ENCODE data around the gene RBMS1. TPM values are rescaled to one million over a fixed set of nuclear protein-coding genes. Genes with fewer than 3 reads are reported as not detected.

The RBMS1 gene
- total and polyA plus RNA-seq, 7 donors, result 8.4 to 43.2 (median 24.1) TPM

GRCh38 chr2:160283675-160284074, 209.9 kb downstream of the RBMS1 start:
- no peak overlapping the region for H3K27ac ChIP-seq
- no peak for ATAC-seq
- H3K4me3 ChIP-seq, result no peak overlapping the region
- no peaks in the 10 kb centered on the region for H3K27me3 ChIP-seq (ENCODE audit: insufficient read depth in 3 of 3, low read length in 2 of 3)
- H3K4me1 ChIP-seq, result peaks cover 24% of the 10 kb centered on the region
- no peak for TF ChIP-seq CTCF (IDR thresholded peaks at IDR 0.05)
- no peak for DNase-seq
- H3K36me3 ChIP-seq (ENCODE audit: insufficient read depth in 1 of 2, low read depth in 1 of 2), result peaks cover 16 to 78% of the 10 kb centered on the region in 2 donors
- intact Hi-C loops (cut with DNase I), result no loop called here
- H3K9me3 ChIP-seq, result no peaks in the 10 kb centered on the region

DNA sequence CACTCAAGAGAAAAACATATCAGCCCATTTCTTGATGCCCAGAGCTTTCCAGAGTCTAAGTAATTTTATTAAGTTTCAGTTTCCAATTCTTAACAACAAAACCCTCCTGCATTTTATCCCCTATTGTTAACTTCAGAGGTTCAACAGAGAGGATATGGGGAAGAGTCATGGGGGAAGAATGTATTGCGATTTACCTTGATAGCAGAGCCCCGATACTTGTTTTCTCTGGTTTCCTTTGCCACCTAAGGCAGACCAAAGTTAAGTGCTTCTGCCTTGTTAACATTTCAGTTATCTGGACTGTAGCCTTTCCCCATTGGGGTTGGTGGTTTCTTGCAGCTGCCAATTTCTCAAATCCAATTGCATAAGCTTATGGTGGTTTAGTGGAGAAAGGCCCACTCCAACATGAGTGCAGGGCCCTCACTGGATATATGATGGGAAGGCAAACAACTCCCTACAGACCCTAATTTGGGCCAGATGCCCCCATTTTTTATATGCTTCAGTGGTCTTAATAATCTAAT, 211.5 kb downstream of the RBMS1 start:
- Histone ChIP-seq H3K27me3 (ENCODE audit: insufficient read depth in 3 of 3, low read length in 2 of 3) (no peaks in the 10 kb centered on the region), H3K36me3 (ENCODE audit: insufficient read depth in 1 of 2, low read depth in 1 of 2) (peaks cover 25 to 92% of the 10 kb centered on the region in 2 donors), H3K4me3 (no peak overlapping the region), H3K4me1 (peaks cover 8% of the 10 kb centered on the region), H3K27ac (no peak overlapping the region), H3K9me3 (no peaks in the 10 kb centered on the region)
- ATAC-seq (no peak), DNase-seq (no peak)
- 90 to 95% (median 95%) methylated on average over 2 of the region's 2 CpGs for WGBS, 3 donors
- no peak for TF ChIP-seq CTCF (IDR thresholded peaks at IDR 0.05)
- intact Hi-C loops (cut with DNase I), result no loop called here

DNA sequence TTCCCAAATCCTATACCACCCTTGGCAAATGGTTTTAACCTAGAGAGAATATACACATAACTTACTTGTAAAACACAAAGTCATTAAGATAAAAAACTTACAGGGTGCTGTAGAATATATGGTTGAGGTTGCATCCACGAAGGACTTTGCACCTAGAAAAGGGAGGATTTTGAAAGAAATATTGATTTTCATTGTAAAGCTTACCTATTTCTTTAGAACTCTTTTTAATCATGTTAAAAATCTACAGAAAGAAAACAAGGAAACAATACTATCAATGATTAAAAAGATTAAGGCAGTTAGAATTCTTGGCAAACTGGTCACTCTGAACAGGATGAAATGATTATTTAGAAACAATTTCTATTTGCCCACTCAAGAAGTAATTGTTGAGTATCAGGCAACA, 212.4 kb downstream of the RBMS1 start:
- Histone ChIP-seq H3K4me3 (no peak overlapping the region), H3K9me3 (no peaks in the 10 kb centered on the region), H3K4me1 (peaks cover 6% of the 10 kb centered on the region), H3K27ac (no peak overlapping the region), H3K36me3 (ENCODE audit: insufficient read depth in 1 of 2, low read depth in 1 of 2) (peaks cover 27 to 92% of the 10 kb centered on the region in 2 donors), H3K27me3 (ENCODE audit: insufficient read depth in 3 of 3, low read length in 2 of 3) (no peaks in the 10 kb centered on the region)
- no peak for TF ChIP-seq CTCF (IDR thresholded peaks at IDR 0.05)
- DNase-seq, result no peak
- 91 to 100% (median 94%) methylated on average over 1 of the region's 1 CpG for WGBS, 3 donors
- intact Hi-C loops (cut with DNase I), result no loop called here
- ATAC-seq, result no peak

DNA sequence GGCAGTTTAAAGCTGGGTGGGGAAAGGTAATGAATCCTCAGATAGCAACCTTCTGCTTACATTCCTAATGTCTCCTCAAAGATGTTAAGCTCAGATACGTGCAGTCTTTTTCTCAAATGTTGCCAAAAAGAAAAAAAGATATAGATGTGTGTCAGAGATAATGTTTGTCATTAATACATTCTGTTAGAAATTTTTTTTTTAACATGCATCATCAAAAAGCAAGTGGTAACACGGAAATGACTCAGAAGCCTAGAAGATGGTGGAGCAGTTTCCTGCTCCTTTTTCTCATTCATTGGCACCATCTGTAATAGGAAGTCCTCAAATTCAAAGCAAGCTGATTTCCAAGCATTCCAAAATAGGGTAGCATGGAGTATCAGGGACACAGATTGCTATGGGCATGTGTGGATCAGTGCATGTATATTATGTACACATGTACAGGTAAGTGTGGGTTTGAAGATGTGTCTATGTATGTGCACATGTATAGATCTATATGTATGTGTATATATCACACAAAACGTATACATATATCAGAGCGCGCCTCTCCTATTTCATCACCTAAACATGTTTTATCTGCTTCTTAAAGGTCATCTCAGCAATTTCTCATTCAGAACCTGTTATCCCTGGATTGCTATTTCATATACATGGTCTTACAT, 213.7 kb downstream of the RBMS1 start:
- intact Hi-C loops (cut with DNase I), result no loop called here
- Histone ChIP-seq H3K36me3 (ENCODE audit: insufficient read depth in 1 of 2, low read depth in 1 of 2) (peaks cover 27 to 92% of the 10 kb centered on the region in 2 donors), H3K27ac (peak overlapping the region; percentile 34), H3K4me3 (no peak overlapping the region), H3K9me3 (no peaks in the 10 kb centered on the region), H3K4me1 (peaks cover 6% of the 10 kb centered on the region), H3K27me3 (ENCODE audit: insufficient read depth in 3 of 3, low read length in 2 of 3) (no peaks in the 10 kb centered on the region)
- DNase-seq (no peak), ATAC-seq (no peak)
- no peak for TF ChIP-seq CTCF (IDR thresholded peaks at IDR 0.05)
- 81 to 83% (median 82%) methylated on average over 5 of the region's 5 CpGs for WGBS, 3 donors

DNA sequence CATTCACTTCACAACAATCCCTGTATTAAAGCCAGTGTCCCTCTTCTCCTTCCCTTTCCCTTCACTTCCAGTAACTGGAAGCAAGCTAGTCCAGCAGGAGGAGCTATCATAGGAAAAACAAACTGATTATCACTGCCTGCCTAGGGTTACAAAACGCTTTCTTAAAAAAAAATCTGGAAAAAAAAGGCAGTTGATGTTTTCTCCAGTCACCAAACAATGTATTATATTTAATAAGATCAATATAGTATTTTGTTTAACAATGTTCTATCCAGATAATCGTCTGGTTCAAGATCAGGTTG, 214.8 kb downstream of the RBMS1 start:
- ATAC-seq (peak in 2 of 4 donors; percentile 57 to 76), DNase-seq (no peak)
- no peaks in the 10 kb centered on the region for H3K9me3 ChIP-seq
- H3K36me3 ChIP-seq (ENCODE audit: insufficient read depth in 1 of 2, low read depth in 1 of 2), result peaks cover 21 to 92% of the 10 kb centered on the region in 2 donors
- intact Hi-C loops (cut with DNase I), result no loop called here
- H3K27me3 ChIP-seq (ENCODE audit: insufficient read depth in 3 of 3, low read length in 2 of 3), result no peaks in the 10 kb centered on the region
- WGBS, 3 donors, result 28 to 41% (median 30%) methylated on average over 2 of the region's 2 CpGs
- H3K4me1 ChIP-seq, result peaks cover 6% of the 10 kb centered on the region
- no peak overlapping the region for H3K4me3 ChIP-seq
- peak overlapping the region; percentile 34 for H3K27ac ChIP-seq
- TF ChIP-seq CTCF (IDR thresholded peaks at IDR 0.05), result peak; percentile 39
